ENCODE measurements around the gene GSTA3.
"Not testable (repeated sequence)": the region's sequence is repeated elsewhere in the genome, so short reads cannot be mapped to it uniquely, and the experiment has no call there.

GSTA3 gene

GRCh38 chr6:52909131-52909530 is 367 bp downstream of the GSTA3 start:
- DNase-seq: no peak

GRCh38 chr6:52908526-52908925 is 972 bp downstream of the GSTA3 start:
- no peak for DNase-seq

DNA sequence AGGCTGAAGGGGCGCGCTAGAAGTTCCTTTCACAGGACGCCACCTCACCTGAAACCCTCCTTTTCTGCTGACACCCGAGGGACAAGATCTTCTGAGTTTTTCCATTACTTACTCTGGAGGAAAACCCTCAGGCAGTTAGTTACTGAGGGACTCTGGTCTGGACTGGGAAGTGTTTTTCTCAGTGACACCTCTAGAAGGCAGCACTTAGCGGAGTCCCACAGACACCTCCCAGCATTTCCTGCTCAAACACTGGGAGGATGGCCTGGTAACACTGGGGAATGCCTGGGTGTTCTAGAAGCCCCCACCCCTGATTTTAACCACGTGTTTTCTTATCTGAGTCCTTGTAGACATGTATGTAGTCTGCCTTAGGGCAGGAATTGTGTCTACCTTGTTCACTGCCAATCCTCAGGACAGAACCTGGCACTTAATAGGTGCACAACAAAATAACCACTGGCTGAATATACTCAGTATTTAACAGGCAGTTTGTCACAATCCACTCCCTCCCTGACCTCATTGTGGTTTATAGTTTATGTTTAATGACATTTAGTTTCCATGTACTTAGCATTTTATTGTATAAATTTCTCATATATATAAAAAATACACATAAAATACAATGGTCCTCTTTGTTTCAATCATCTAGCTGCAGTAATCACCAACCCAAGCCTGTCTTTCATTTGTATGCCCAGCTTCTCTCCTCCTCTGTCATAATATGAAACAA is 4.8 kb downstream of the GSTA3 start:
- DNase-seq: peak; percentile 45

- no peak for DNase-seq
Measured at GRCh38 chr6:52900536-52900935, 9.0 kb downstream of the GSTA3 start.

GRCh38 chr6:52895790-52896189 is 13.7 kb downstream of the GSTA3 start:
- peak; percentile 37 for DNase-seq

DNA sequence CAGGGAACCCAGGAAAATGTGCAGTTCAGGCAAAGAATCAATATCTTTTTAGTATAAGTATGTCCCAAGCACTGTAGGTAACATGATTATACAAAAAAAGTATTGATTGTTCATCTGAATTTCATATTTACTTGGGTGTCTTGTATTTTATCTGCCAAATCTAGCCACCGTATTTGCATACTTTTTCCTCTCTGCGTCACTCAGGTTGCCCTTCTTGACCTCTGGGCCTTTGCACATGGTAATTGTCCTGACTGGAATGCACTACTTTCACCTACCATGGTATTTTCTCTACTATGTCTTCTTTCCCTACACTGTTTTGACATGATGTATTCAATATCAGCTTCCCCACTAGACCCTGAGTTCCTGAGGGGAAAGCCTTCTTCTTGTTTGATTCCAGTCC is 15.2 kb downstream of the GSTA3 start:
- no peak for DNase-seq

DNA sequence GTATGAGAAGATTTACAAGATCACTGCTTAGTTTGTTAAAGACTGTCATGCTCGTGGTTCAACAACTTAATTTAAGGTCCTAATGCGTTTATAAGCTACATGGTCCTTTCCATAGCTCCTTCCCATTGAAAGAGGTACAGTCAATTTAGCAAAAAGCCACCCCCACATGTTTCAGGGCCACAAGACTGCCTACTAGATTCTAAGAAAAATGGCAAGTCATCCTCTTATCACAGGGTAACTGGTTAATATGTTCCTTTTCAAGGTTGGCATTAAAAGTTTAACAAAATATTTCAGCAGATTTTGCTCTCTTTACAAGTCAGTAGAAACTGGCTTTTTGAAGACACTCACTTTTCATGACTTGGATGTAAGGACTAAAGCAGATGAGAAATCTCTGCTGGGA is 15.7 kb downstream of the GSTA3 start:
- no peak for DNase-seq

- no peak for DNase-seq
Measured at GRCh38 chr6:52893221-52893620, 16.3 kb downstream of the GSTA3 start.

- no peak for DNase-seq
Measured at GRCh38 chr6:52890018-52890417, 19.5 kb downstream of the GSTA3 start.

GRCh38 chr6:52887910-52888524 is 21.5 kb downstream of the GSTA3 start:
- no peak for DNase-seq

DNA sequence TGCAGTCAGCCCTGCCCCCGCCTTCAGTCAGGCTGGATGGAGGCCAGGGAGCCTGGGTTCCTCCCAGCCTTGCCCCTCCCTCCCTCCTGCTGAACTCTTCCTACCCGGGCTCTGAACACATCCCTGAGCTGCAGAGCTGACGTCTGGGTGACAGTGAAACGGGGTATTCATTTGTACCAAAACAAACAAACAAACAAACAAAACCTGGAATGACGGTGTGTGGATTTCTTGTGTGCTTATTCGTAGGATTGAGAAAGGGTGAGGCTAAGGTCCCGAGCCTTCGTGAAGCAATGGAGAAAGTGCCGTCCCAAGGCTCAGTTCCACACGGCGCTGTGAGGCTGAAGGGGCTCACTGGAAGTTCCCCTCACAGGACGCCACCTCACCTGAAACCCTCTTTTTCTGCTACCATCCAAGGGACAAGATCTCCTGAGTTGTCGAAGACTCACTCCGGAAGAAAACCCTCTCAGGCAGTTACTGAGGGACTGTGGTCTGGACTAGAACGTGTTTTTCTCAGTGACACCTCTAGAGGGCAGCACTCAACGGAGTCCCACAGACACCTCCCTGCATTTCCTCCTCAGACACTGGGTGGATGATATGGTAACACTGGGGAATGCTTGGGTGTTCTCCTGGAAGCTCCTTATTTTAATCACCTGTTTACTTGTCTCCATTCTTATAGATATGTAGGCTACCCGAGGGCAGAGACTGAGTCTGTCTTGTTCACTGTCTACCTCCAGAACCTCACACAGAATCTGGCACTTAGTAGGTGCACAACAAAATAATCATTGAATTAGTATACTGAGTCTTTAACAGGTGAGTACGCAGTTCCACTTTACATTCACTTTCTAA is 27.3 kb downstream of the GSTA3 start:
- DNase-seq: peak; percentile 89

DNA sequence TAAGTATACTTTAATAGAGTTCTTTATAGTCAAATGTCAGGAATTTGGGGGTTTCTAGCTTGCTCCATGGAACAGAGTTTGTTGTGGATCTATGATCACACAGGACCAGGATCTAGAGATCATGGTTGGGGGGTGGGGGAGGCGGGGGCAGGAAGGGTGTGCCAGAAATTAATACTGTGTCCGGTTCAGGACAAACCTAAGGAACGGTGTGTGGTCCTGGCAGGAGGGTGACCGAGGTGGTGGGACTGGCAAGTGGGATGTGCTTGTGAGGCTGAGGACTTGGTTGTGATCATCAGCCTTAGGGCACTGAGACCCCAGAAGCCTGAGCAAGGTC is 27.9 kb downstream of the GSTA3 start:
- DNase-seq: no peak

- DNase-seq: no peak
Measured at GRCh38 chr6:52877786-52878185, 31.7 kb downstream of the GSTA3 start.

DNA sequence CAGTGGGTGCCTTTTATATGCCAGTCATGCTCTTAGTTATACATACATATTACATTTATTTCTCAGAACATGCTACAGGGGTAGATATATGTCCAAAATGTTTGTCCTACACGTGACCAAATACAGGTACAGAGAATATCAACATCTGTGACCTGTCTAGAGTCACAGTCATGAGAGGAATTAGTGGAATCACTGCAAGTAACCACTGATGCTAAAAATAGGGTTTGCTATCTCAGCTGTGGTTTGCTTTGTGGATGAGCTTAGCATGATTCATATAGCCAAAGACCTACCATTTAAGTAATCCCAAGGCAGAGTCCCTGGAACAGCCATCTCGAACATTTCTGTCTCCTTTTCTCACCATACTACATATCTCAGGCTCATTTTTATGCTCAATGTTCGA is 32.3 kb downstream of the GSTA3 start:
- DNase-seq: peak; percentile 51

GRCh38 chr6:52876056-52876787 is 33.3 kb downstream of the GSTA3 start:
- peak; percentile 91 for DNase-seq

GRCh38 chr6:52872031-52872430 is 37.5 kb downstream of the GSTA3 start:
- peak; percentile 79 for DNase-seq

- peak; percentile 35 for DNase-seq
Measured at GRCh38 chr6:52871621-52872020, 37.9 kb downstream of the GSTA3 start.

DNA sequence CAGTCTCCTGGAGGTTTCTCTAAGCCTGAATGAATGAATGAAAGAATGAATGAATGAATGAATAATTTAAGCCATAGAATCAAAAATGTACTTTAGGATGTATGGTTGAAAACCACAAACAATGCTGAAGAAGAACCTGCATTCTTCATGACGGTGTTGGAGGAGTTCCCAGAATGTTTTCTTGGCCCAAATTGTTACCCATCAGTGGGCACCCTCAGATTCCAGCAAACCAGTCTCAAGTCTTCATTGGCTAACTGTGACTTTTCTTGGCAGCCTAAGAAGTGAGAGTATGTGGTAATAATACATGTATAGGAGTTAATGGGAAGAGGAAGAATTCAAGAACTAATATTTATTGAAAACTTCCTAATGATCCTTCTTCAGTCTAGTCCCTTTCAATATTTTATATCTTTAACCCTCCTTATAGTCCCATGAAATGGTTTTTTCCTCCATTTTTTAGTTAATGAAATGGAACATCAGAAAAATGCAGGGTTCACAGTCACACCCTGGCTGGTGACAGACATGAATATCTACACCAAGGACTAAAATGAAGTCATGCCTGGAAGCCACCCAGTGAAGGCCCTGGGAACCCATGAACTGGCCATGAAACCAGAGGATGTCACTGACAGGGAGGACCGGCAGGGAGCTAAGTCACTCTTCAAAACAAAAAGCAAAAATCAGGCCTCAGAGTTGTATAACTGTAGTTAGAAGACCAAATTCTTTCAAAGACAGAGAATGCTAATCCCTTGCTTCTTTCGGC is 39.0 kb downstream of the GSTA3 start:
- not testable (repeated sequence) for DNase-seq

GRCh38 chr6:52868899-52869298 is 40.6 kb downstream of the GSTA3 start:
- DNase-seq: not testable (repeated sequence)

DNA sequence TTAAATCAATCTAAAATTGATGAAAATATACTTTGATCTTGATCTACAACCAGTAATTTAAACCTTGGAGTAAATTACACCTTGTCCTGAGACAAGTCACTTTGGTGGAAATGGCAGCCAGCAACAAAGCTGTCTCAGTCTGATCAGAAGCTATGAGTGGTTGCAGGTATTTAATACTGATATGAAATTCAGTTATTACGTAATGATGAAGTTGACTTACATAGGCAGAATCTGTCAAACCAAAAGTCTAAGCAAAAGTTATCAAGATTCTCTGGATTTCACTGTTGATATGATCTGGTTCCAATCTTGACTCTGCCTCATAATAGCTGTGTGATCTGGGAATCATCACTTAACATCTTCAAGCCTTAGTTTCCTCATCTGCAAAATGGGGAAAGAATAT is 41.3 kb downstream of the GSTA3 start:
- no peak for DNase-seq

DNA sequence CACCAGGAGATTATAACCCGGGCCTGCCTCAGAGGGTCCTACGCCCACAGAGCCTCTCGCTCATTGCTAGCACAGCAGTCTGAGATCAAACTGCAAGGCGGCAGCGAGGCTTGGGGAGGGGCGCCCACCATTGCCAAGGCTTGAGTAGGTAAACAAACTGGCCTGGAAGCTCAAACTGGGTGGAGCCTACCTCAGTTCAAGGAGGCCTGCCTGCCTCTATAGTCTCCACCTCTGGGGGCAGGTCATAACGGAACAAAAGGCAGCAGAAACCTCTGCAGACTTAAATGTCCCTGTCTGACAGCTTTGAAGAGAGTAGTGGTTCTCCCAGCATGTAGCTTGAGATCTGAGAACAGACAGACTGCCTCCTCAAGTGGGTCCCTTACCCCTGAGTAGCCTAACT is 48.3 kb downstream of the GSTA3 start:
- not testable (repeated sequence) for DNase-seq

GRCh38 chr6:52858416-52858815 is 51.1 kb downstream of the GSTA3 start:
- DNase-seq: no peak

GRCh38 chr6:52856137-52856536 is 53.4 kb downstream of the GSTA3 start:
- peak; percentile 33 for DNase-seq

Measured in NCI-H82 (cell line).